ENCODE data around the gene STIMATE.

GRCh38 chr3:52829482-52829881 is 67.9 kb downstream of the STIMATE start:
- TF ChIP-seq, protein P1, sequence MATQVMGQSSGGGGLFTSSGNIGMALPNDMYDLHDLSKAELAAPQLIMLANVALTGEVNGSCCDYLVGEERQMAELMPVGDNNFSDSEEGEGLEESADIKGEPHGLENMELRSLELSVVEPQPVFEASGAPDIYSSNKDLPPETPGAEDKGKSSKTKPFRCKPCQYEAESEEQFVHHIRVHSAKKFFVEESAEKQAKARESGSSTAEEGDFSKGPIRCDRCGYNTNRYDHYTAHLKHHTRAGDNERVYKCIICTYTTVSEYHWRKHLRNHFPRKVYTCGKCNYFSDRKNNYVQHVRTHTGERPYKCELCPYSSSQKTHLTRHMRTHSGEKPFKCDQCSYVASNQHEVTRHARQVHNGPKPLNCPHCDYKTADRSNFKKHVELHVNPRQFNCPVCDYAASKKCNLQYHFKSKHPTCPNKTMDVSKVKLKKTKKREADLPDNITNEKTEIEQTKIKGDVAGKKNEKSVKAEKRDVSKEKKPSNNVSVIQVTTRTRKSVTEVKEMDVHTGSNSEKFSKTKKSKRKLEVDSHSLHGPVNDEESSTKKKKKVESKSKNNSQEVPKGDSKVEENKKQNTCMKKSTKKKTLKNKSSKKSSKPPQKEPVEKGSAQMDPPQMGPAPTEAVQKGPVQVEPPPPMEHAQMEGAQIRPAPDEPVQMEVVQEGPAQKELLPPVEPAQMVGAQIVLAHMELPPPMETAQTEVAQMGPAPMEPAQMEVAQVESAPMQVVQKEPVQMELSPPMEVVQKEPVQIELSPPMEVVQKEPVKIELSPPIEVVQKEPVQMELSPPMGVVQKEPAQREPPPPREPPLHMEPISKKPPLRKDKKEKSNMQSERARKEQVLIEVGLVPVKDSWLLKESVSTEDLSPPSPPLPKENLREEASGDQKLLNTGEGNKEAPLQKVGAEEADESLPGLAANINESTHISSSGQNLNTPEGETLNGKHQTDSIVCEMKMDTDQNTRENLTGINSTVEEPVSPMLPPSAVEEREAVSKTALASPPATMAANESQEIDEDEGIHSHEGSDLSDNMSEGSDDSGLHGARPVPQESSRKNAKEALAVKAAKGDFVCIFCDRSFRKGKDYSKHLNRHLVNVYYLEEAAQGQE (IDR thresholded peaks at IDR 0.05), result peak; percentile 55
- TF ChIP-seq, protein P2, sequence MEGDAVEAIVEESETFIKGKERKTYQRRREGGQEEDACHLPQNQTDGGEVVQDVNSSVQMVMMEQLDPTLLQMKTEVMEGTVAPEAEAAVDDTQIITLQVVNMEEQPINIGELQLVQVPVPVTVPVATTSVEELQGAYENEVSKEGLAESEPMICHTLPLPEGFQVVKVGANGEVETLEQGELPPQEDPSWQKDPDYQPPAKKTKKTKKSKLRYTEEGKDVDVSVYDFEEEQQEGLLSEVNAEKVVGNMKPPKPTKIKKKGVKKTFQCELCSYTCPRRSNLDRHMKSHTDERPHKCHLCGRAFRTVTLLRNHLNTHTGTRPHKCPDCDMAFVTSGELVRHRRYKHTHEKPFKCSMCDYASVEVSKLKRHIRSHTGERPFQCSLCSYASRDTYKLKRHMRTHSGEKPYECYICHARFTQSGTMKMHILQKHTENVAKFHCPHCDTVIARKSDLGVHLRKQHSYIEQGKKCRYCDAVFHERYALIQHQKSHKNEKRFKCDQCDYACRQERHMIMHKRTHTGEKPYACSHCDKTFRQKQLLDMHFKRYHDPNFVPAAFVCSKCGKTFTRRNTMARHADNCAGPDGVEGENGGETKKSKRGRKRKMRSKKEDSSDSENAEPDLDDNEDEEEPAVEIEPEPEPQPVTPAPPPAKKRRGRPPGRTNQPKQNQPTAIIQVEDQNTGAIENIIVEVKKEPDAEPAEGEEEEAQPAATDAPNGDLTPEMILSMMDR (IDR thresholded peaks at IDR 0.05; ENCODE audit: low read depth, low read length, missing input control), result no peak
- TF ChIP-seq EGR1 (IDR thresholded peaks at IDR 0.05; ENCODE audit: low read depth in 2 of 2) (peak in 1 of 2 donors; percentile 23), SP1 (IDR thresholded peaks at IDR 0.05) (peak; percentile 70), ATF3 (IDR thresholded peaks at IDR 0.05) (no peak), YY1 (IDR thresholded peaks at IDR 0.05) (no peak), FOXA1 (IDR thresholded peaks at IDR 0.05) (no peak)
